ENCODE data around the gene TAS1R2. TPM values are rescaled to one million over a fixed set of nuclear protein-coding genes. Genes with fewer than 3 reads are reported as not detected.

TAS1R2 gene
- total RNA-seq, 1 donor from 2014 or later = not detected

DNA sequence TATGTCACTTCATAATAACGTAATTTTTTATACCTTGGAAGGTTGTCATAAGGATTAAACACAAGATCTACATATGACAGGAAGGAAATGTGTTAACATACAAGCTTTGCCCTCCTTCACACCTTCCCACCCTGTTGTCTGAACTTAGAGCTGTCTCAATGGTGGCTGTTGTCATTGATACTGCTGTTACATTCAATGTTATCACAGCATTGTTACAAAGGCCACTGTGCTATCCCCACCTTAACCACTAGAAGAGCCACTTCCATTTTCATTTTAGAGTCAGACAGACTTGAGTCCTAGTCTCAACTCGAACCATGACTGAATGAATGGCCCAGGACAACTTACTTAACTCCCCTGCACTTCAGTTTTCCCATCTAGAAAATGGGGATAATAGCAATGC lies 31.2 kb downstream of the TAS1R2 start:
- DNase-seq (ENCODE audit: extremely low read depth, low read depth, low spot score) = no peak

DNA sequence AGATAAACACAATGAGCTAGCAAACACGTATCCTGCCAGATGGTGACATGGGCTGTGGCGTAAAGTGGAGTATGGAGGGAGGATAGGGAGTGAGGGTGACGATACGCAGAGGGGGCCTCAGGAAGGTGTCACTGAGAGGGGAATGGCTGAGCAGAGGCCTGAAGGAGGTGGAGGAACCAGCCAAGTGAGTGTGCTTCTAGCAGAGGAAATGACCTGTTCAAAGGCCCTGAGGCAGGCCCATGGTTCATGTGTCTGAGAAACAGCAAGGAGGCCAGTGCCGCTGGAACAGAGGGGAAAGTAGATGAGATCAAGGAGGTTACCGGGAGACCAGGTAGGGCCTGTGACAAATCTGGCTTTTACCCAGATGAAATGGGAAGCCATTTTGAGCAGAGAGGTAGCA lies 36.0 kb downstream of the TAS1R2 start:
- no peak for DNase-seq (ENCODE audit: extremely low read depth, low read depth, low spot score)

DNA sequence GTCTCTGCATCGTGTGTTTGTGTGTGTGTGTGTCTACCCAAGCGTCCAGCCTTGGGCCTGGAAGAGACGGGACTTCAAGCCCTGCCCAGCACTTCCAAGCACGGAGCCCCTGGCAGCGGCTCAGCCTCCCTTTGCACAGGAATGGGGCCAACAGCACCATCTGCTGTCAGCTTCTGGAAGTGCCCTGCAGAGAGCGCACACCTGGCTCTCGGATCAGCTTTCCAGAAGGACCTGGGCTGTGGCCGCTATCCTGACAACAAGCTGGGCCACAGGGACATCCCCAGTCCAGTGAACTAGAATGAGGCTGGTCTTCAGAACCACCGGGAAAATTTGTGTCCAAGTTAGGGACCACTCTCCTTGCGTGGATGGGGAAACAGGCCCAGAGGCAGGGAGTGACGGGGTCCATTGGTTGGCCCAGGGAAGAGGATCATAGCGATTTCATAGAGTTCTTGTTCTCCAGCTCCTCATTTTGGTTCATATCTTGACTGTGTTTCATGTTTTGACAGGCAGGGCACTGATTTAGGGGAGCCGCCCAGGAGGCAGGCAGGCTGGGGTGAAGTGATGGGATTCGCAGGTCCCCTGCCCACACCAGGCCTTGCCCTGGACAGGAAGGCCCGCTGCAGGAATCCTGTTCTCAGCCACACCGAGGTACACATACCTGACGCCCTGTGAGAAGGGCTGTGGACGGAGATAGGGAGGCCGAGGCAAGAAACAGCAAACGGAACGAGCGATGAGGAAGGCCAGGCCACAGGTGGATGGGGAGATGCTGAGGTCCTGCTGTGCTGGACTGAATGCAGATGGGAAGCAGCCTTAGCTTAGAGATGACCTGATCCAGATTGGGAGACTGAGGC lies 38.4 kb downstream of the TAS1R2 start:
- peak; percentile 16 for DNase-seq (ENCODE audit: extremely low read depth, low read depth, low spot score)

DNA sequence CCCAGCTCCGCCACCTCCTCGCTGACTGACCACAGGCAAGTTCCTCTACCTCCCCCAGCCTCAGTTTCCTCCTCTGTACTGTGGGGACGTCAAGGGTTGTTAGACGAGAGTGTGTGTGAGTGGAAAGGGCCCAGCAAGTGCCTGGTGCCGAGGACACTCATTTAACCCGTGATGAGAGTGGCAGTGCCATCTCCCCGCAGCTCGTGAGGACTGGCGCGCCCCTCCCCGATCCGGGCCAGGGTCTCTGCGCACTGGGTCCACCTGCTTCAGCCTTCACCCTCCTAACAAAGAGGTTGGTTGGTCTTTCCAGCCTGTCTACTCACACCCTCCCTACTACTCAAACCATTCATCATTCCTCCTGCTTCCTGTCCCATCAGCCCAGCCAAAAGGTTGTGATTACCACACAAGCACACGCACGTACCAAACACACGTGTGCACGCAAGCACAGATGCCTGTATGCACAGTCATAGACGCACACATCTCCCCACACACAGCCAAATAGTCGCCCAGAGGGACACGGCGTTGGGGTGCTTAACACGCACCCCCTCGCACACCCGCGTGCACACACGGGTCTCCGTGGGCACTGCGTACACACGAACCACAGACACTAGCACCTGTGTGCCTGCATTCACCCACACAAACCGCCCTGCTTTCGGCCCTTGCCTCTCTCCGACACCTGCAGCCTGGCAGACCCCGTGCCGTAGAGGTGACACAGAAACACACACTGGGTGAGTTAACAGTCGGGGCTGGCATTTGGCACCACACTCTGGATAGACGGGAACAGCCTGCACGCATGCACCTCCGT lies 39.3 kb downstream of the TAS1R2 start:
- DNase-seq (ENCODE audit: extremely low read depth, low read depth, low spot score) = no peak

DNA sequence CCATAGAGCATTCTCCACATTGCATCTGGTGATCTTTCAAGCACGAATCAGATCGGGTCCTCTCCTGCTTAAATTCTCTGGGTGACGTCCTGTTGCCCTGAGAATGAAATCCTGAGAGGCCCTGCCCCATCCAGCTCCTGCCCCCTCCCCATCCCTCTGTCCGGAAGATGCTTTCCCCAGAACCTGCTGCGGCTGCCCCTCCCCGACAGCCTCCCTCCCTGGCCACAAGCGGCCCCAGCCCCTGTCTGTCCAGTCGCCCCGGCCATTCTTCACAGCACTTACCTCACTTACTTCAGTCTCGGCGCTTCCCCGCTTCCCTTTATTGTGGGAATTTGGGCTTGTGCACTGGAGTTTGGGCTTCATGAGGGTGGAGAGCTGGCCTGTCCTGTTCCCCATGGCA lies 40.3 kb downstream of the TAS1R2 start:
- no peak for DNase-seq (ENCODE audit: extremely low read depth, low read depth, low spot score)

DNA sequence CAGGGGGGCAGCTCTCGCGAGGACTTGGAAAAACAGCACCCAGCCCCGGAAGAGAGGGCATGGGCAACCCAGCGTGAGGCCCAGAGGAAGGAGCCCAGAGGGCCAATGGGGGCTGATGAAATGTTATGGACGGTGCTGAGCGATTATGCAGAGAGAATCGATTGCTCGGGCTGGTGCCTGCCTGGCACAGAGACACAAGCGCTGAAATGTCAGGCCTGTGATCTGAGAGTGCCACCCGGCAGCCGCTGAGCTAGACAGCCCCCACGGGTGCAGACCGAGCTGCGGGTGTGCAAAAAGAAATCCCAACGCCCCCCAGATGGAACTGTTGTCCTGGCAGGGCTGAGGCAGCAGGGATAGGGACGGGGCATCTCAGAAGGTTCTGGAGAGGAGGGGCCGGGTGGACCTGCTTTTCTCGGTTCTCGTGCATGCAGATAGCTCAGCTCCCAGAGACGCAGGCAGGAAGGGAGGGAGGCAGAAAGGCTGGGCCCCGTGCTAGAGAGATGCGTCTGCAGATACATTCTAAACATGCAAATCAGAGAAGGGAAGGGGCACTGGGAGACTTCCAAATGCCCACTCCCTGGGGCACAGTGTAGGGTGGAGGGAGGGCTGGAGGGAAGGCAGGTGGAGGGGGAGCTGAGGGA lies 41.5 kb downstream of the TAS1R2 start:
- no peak for DNase-seq (ENCODE audit: extremely low read depth, low read depth, low spot score)

DNA sequence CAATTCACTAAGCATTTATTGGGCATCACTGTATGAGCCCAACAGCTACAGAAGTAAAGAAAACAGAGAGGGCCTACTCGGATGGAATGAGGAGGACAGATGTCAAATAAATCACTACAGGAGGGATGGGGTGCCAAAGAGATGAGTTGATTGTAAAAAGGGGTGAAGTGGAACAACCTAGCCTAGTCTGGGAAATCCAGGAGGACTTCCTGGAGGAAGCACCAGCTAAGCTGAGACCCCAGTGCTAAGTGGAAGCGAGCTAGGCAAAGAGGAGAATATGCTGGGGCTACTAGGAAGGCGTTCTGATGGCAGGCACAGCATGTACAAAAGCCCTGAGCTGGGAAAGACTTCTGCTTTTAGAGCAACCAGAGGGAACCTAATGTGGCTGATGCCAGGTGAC lies 42.1 kb downstream of the TAS1R2 start:
- no peak for DNase-seq (ENCODE audit: extremely low read depth, low read depth, low spot score)

DNA sequence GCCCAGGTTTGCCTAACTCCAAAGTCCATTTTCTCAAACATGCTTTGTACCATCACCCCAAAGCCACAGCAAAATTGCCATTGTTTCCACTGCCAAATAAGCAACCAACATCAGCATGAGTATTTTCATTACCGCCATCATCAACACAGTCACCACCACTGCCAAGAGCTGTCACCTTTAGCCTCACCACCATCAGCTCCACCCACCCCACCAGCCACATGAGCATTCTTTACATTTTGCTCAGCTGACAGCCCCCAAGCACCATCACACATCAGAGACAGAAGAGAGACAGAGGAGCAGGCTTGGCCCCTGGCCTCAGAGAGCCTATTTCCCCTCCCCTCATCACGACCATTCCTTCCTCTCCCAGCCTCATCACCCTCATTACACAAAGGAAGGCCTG lies 42.7 kb downstream of the TAS1R2 start:
- DNase-seq (ENCODE audit: extremely low read depth, low read depth, low spot score) = no peak

DNA sequence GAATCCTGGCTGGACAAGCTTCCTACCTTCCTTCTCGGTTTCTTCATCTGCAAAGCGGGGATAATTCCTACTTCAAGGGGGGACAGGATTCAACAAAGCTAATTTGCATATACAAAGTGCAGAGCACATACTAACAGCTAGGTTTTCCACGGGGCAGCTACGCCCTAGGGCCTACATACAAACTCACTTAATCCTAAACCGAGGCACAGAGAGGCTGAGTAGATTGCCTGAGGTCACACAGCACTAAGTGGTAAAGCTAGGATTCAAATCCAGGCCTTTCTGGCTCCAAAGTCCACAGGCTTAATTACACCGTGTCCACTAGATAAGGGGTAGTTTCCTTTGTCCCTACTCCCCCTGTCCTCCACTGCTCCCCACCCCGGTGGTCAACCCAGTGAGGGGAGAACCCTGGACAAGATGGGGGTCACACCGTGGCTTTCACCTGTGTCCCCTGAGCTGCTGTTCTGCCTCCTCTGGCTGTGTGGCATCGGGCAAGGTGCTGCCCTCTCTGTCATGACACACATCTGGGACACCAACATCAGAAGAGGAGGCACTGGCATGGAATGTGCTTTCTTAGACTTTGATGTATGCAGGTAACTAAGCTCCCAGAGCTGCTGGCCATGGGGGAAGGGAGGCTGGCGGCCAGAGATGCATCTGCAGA lies 44.5 kb downstream of the TAS1R2 start:
- no peak for DNase-seq (ENCODE audit: extremely low read depth, low read depth, low spot score)

DNA sequence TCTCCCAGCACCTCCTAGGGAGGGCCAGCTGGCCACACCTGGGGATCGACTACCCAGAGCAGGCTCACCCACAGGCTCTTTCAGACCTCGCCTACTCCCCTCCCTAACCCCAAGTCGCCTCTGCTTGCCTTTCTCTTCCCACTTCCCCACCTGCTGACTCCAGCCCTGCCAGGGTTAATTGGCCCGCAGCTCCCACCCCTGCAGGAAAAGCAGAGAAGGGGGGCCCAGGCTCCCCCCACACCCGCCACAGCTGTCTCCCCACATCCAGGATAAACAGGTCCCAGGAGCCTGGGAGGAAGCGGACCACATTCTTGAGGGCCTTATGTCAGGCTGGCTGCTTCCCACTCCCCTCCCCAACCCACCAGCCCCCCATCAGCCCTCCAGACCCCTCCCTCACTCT lies 45.0 kb downstream of the TAS1R2 start:
- DNase-seq (ENCODE audit: extremely low read depth, low read depth, low spot score) = no peak

DNA sequence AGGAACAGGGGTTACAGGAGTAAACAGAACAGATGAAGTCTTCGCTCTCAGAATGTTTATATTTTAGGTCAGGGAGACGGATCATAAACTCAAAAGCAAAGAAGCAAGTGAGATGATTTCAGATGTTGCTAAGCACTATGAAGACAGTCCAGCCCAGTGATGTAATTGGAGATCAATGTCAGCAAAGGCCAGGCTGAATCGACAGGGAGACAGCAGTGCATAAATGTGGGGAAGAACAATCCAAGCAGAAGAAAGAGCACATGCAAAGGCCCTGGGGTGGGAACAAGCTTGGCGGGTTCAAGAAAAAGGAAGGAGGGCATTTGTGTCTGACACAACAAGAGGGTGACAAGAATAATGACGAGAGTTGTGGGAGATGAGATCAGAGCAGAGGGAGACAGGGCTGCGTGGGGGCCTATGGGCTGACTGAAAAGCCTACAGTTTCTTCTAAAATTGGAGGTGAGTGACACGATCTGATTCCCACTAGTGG lies 47.0 kb downstream of the TAS1R2 start:
- DNase-seq (ENCODE audit: extremely low read depth, low read depth, low spot score) = no peak

DNA sequence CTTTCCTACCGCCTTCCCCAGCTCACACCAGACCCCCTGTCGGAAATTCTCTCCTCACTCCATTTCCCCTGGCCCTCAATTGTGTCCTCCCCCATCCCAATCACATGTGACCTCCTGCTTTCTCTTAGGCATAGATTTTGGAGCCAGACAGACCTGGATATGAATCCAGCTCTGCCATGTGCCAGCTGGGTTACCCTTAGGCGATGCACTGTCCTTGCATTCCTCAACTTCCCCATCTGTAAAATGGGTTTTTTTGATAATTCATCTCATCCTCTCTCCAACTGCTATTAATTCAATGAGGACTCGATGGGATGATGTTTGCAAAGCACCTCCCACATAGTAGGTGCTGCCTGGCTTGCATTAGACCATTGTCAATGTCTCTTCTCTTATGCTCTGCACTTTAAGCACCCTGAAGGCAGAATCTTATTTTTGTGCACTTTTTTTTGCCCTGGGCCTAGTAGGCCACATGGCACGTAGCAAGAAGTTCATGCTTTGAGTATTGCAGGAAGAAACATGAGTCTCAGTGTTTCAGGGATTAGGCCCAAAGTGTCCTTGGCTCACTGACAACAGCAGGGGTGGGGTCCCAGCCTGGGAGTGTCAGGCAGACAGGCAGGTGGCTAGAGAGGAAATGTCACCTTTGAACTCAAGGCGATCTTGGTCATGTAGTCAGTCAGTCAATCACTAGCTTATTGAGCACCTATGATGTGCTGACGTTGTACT lies 47.6 kb downstream of the TAS1R2 start:
- no peak for DNase-seq (ENCODE audit: extremely low read depth, low read depth, low spot score)

DNA sequence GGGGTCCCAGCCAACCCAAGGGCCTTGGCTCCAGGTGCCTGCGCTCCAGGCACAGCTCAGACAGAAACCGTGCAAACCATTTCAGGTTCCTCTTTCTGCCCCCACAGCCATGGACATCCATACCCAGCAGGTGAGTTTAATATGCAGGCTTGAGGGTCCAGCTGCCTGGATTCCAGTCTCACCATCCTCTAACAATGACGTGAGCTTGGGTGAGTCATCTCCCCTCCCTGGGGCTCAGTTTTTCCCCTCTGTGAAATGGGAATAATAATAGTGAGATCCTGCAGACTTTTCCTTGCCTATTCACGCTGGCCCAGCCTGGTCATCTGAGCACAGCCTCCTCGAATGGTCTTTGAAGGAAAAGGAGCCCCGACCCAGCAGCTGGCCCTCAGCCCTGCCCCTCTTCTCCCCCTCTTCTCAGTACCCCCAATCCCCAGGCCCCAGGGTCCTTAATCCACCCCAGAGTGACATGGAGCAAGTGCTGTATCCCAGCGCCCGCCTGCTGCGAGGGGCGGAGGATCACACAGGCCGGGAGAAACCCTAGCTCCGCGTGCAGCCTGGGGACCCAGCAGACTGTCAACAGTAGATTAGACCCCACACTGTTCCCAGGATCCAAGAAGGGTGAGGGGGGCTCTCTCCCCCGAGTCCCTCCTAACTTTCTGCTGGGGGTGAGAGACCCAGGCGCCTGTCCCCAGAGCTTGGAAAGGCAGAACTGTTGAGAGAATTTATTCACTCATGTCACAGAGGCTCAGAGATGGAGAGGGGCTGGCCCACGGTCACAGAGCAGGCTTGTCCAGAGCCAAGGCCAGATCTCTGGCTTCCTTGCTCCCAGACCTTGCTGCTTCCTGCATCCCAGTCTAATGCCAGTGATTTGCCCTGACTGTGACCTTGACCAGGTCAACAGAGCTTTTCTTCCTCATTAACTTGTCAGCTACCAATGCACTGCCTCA lies 49.2 kb downstream of the TAS1R2 start:
- no peak for DNase-seq (ENCODE audit: extremely low read depth, low read depth, low spot score)

DNA sequence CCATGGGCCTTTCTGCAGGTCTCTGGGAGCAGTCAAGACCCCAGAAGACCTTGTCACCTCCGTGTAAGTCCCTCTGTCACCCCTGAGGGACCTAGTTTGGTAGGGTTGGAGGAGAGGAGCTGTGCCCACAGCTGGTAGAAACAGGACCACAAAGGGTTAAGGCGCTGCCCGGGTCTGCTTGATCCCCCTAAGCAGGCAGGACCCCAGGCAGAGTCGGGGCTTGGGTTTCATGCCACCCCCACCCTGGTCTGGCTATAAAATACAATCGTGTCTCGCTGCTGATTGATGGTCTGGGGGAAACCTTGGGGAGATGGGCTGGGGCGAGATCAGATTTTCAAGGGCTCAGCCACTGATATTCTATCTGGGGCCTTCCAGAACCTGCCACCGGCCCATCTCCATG lies 50.9 kb downstream of the TAS1R2 start:
- DNase-seq (ENCODE audit: extremely low read depth, low read depth, low spot score) = no peak

DNA sequence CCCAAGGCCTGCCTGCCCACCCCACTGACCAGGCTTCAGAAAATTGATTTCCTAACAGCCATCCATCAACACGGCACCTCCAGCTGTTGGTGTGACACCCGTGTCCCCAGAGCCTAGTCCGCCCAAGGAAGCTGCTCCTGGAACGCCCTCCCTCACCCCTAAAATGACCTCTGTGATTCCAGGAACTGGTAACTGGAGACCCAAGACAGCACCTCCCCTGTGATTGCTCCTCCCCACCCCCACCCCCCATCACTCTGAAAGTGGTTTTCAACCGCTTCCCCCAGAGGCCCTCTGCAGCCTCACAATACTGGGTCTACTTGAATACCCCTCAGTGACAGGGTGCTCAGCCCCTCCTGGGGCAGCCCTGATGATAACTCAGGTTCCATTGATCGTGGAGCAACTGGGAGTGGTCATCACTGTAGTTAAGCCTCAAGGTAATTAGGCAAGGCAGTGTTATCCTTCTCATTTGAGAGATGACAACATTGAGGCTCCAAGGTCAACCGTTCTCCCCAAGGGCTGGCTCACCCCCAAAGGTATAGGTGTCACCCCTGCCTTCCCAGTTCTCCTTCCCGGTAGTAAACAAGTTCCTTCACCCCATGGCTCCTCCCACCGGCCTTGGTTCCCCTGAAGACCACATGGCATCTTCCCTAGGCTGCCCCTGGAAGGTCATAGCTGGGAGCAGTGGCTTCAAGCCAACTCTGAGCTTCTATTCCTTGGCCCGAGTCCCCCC lies 52.0 kb downstream of the TAS1R2 start:
- DNase-seq (ENCODE audit: extremely low read depth, low read depth, low spot score) = no peak

DNA sequence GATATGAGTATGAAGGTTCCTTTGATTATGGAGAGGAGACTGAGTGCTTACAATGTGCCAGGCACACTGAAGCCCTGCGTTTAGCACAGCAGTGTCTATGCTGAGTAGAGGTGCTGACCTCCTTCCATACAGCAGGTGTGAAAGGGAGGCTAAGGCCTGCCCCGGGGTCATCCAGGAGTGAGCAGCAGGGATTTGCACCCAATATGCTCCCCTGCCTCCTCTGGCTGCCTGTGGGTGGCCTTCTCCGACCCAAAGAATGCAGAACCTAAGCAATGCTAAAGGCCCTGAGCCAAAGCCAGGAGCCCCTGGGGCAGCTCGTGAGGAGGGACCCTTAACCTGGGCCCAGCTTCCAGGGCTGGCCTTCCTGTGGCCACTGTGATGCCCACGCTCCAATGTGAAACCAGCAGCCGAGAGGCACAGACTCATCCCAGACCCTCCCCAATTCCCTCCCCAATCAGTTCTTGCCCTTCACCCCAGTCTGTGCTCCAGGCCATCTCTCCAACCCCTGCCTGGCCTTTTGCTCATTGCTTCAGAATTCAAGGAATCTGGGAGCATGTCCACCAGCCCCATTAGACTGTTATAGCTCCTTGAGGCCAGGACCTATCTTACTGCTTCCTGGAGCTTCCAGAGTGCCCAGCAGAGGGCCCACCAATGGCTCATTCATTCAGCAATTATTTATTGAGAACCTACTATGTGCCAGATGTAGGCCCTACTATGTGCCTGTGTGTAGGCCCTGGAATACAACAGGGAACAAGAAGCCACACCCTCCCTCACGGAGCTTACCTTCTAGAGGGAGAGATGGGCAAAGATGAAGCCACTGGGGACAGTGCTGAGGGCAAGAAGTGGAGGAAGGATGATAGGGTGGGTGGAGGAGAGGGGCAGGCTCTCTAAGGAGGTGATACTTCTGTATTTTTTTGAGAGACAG lies 53.3 kb downstream of the TAS1R2 start:
- DNase-seq (ENCODE audit: extremely low read depth, low read depth, low spot score) = no peak

DNA sequence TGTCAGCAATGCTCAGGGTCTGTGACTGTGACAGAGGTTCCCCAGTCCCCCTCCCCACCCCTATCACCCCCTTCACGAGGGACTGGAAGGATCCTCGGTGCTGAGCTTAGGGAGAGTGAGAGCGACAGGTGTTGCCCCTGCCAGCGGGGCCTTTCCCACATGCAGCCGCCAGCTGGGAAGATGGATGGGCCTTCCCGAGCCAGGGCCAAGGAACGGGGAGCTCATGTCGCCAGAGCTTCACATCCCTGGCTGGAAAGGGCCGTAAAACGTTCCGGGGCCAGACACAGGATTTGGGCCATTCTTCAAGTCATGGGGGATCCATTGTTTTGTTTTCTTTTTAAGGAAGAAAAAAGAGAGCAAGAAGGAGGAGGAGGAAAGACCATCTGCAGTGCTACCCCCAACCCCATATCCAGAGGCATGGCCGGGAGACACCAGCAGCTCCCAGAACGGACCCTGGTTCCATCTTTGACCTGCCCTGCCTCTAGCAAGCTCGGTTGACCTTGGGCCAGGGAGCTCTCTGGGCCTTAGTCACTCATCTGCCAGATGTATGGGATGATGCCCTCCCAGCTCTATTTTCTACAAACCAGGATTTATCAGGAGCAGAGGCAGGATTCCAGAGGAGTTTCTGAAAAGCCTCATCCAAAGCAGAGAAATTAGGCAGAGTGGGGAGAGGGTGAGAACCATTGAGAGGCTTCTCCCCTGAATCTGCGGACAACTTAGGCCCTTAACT lies 54.1 kb downstream of the TAS1R2 start:
- no peak for DNase-seq (ENCODE audit: extremely low read depth, low read depth, low spot score)

Data from glomerular endothelial cell (primary cell).